Measurements from ENCODE around the gene MAGI2.

MAGI2 gene

GRCh38 chr7:78594156-78594555 lies 859.3 kb downstream of the MAGI2 start:
- no peak for TF ChIP-seq SNAI2 (CRISPR knock-in tag; IDR thresholded peaks at IDR 0.05)
- TF ChIP-seq ISL1 (CRISPR knock-in tag; IDR thresholded peaks at IDR 0.05), result no peak
- ATAC-seq, result peak; percentile 43; the same call in 2 of the 3 replicates

GRCh38 chr7:78588393-78588792 lies 865.1 kb downstream of the MAGI2 start:
- no peak for TF ChIP-seq SNAI2 (CRISPR knock-in tag; IDR thresholded peaks at IDR 0.05)
- TF ChIP-seq ZFP30 (CRISPR knock-in tag; IDR thresholded peaks at IDR 0.05), result no peak
- TF ChIP-seq GLIS3 (CRISPR knock-in tag; IDR thresholded peaks at IDR 0.05), result no peak
- ATAC-seq, result no peak

GRCh38 chr7:78587443-78588044 lies 865.9 kb downstream of the MAGI2 start:
- TF ChIP-seq ZFP3 (CRISPR knock-in tag; IDR thresholded peaks at IDR 0.05) (no peak), PPARA (CRISPR knock-in tag; IDR thresholded peaks at IDR 0.05; ENCODE audit: borderline replicate concordance) (no peak), OSR1 (CRISPR knock-in tag; IDR thresholded peaks at IDR 0.05) (no peak), CREB5 (CRISPR knock-in tag; IDR thresholded peaks at IDR 0.05; ENCODE audit: low read depth) (no peak), ZNF70 (CRISPR knock-in tag; IDR thresholded peaks at IDR 0.05) (no peak), ARNTL (CRISPR knock-in tag; IDR thresholded peaks at IDR 0.05; ENCODE audit: borderline replicate concordance, low read depth) (no peak), ISL1 (CRISPR knock-in tag; IDR thresholded peaks at IDR 0.05) (no peak), ZFP30 (CRISPR knock-in tag; IDR thresholded peaks at IDR 0.05) (no peak), PATZ1 (CRISPR knock-in tag; IDR thresholded peaks at IDR 0.05; ENCODE audit: borderline replicate concordance) (no peak), BACH2 (CRISPR knock-in tag; IDR thresholded peaks at IDR 0.05; ENCODE audit: borderline replicate concordance) (no peak), GLIS3 (CRISPR knock-in tag; IDR thresholded peaks at IDR 0.05) (no peak)
- ATAC-seq, result peak; percentile 90

GRCh38 chr7:78585980-78586379 lies 867.5 kb downstream of the MAGI2 start:
- ATAC-seq, result no peak
- TF ChIP-seq ISL1 (CRISPR knock-in tag; IDR thresholded peaks at IDR 0.05) (no peak), PPARA (CRISPR knock-in tag; IDR thresholded peaks at IDR 0.05; ENCODE audit: borderline replicate concordance) (no peak), ZFP3 (CRISPR knock-in tag; IDR thresholded peaks at IDR 0.05) (no peak), BACH2 (CRISPR knock-in tag; IDR thresholded peaks at IDR 0.05; ENCODE audit: borderline replicate concordance) (no peak), PATZ1 (CRISPR knock-in tag; IDR thresholded peaks at IDR 0.05; ENCODE audit: borderline replicate concordance) (no peak), ESRRG (CRISPR knock-in tag; IDR thresholded peaks at IDR 0.05) (no peak), CREB5 (CRISPR knock-in tag; IDR thresholded peaks at IDR 0.05; ENCODE audit: low read depth) (no peak), GLIS3 (CRISPR knock-in tag; IDR thresholded peaks at IDR 0.05) (no peak), POU6F1 (CRISPR knock-in tag; IDR thresholded peaks at IDR 0.05; ENCODE audit: borderline replicate concordance, low read depth) (no peak), ZFP30 (CRISPR knock-in tag; IDR thresholded peaks at IDR 0.05) (no peak), CSDC2 (CRISPR knock-in tag; IDR thresholded peaks at IDR 0.05) (no peak), TCF4 (CRISPR knock-in tag; IDR thresholded peaks at IDR 0.05; ENCODE audit: borderline replicate concordance) (no peak), OSR1 (CRISPR knock-in tag; IDR thresholded peaks at IDR 0.05) (no peak), TSHZ2 (CRISPR knock-in tag; IDR thresholded peaks at IDR 0.05) (no peak), ARNTL (CRISPR knock-in tag; IDR thresholded peaks at IDR 0.05; ENCODE audit: borderline replicate concordance, low read depth) (no peak), ZNF70 (CRISPR knock-in tag; IDR thresholded peaks at IDR 0.05) (no peak), TOX (CRISPR knock-in tag; IDR thresholded peaks at IDR 0.05; ENCODE audit: borderline replicate concordance) (no peak), CSRNP3 (CRISPR knock-in tag; IDR thresholded peaks at IDR 0.05) (no peak)

All from SK-N-SH treated with all-trans-retinoic acid at 6 μM for 48 hours (cell line).